OCI-M2 (cell line): Measurements from ENCODE around the gene DENND6B.

Experiments used
- DNase-seq: peaks from one replicate; lab custom pipeline; 2025; ENCODE audit not compliant: unreplicated experiment; lab: John Stamatoyannopoulos, UW

DENND6B gene

GRCh38 chr22:50316114-50317065 lies 10.4 kb downstream of the DENND6B start:
- DNase-seq: no peak

- no peak for DNase-seq
Measured at GRCh38 chr22:50315289-50316113, 11.3 kb downstream of the DENND6B start.

GRCh38 chr22:50314455-50315288 lies 12.1 kb downstream of the DENND6B start:
- DNase-seq: no peak

GRCh38 chr22:50314081-50314454 lies 12.7 kb downstream of the DENND6B start:
- DNase-seq: no peak

GRCh38 chr22:50313600-50313999 lies 13.2 kb downstream of the DENND6B start:
- no peak for DNase-seq

- no peak for DNase-seq
Measured at GRCh38 chr22:50313021-50313420, 13.8 kb downstream of the DENND6B start.

GRCh38 chr22:50312371-50312770 lies 14.4 kb downstream of the DENND6B start:
- DNase-seq: no peak

GRCh38 chr22:50311606-50312351 lies 15.0 kb downstream of the DENND6B start:
- no peak for DNase-seq

GRCh38 chr22:50310949-50311444 lies 15.8 kb downstream of the DENND6B start:
- no peak for DNase-seq

- DNase-seq: no peak
Measured at GRCh38 chr22:50310031-50310722, 16.6 kb downstream of the DENND6B start.

GRCh38 chr22:50309601-50309991 lies 17.2 kb downstream of the DENND6B start:
- DNase-seq: no peak

GRCh38 chr22:50308986-50309600 lies 17.7 kb downstream of the DENND6B start:
- DNase-seq: no peak

- DNase-seq: no peak
Measured at GRCh38 chr22:50308597-50308935, 18.2 kb downstream of the DENND6B start.

- no peak for DNase-seq
Measured at GRCh38 chr22:50307890-50308596, 18.8 kb downstream of the DENND6B start.

- DNase-seq: no peak
Measured at GRCh38 chr22:50306753-50307749, 19.8 kb downstream of the DENND6B start, which contains the start of gene PLXNB2. Gene PLXNB2 (minus strand): TSS chr22:50307646. CDS start chr22:50290584, 17,062 bp downstream.

GRCh38 chr22:50305923-50306566 lies 20.8 kb downstream of the DENND6B start:
- no peak for DNase-seq
